Endometrial microvascular endothelial cells (primary cell): ENCODE data around the gene FHOD3. TPM values are rescaled to one million over a fixed set of nuclear protein-coding genes. Genes with fewer than 3 reads are reported as not detected.

Experiments
- in situ Hi-C: cut with HindIII; loops from 2 replicates; pipeline ENCODE4 v1.10.0; 2017; ENCODE audit warnings: low sequenced_read_pairs, low pct_unique_long_range_greater_than_20kb; ENCODE audit errors: inconsistent ontology term
- total RNA-seq: library from RNA; depleted of rRNA; stranded (reverse); fragments of >200 nt; gene quantifications from one replicate; pipeline ENCODE4 v1.2.3, GENCODE V29; 2015; ENCODE audit errors: inconsistent ontology term

The FHOD3 gene
- total RNA-seq, 1 donor from 2014 or later, result 0.93 TPM

DNA sequence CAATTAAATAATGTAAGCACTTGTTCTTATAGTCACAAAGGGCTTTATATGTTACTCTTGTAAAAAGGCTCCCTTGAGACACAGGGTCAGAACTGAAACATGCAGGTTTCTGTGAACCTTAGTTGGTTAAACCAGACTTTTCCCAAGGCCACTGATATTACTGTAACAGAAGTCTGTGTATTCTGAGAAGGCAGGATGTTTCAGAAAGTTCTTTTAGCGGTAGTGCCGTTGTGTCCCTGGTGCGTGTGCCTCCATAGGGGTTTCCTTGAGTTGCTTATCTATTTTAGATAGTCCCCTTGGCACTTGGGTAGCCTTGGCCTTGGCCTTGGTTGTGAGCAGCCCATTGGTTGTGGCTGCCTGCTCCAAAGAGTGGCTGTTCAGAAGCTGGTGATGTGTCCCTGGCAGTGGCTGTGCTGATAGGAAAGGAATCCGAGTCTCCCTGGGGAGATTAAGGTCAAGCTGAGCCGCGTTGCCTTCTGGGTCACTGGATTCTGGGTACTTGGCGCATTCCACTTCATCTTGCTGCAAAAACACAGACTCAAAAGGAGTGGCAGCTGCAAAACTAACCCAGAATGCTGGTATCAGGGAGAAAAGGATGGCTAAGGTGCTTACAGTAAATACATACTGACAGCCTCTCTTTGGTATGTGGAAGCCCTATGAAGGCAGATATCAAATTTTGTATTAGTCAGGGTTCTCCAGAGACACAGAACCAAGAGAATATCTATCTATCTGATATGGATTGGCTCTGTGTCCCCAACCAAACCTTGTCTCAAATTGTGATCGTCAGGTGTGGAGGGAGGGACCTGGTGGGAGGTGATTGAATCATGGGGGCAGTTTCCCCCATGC, 69.7 kb downstream of the FHOD3 start:
- in situ Hi-C loops, result no loop called here

DNA sequence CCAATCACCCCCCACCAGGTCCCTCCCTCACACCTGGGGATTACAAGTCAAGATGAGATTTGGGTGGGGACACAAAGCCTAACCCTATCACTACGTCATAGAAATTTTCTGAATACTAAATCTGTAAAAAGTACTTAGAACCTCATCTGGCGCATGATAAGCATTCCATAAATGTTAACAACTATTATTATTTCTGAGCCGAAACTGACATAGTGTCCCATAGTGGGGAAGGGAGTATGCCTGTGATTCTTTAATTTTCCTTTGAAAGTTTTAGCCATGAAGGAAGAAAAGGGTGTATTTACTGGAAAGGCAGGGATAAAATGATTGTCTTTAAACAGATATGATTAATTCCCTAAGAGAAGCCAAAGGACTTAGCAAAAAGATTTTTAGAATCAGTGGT, 71.4 kb downstream of the FHOD3 start:
- in situ Hi-C loops, result no loop called here

DNA sequence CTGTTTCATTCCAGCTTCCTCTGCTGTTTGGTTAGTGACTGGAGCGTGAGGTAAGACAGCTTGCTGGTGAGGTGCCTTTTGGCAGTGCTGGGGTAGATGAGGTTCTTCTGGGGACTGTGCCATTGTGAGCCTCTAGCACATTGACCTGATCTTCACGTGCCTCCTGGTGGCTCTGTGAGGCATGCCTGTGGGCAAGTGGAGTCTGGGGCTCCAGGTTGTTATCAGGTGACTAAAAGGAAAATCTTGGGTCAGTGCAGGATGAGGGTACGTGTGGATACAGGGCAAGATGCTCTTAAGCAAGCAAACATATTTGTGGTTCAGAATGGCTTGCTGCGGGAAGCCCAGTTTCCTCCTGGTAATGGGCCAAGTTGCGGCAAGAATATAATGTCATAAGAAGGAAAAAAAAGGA, 75.4 kb downstream of the FHOD3 start:
- in situ Hi-C loops, result no loop called here

DNA sequence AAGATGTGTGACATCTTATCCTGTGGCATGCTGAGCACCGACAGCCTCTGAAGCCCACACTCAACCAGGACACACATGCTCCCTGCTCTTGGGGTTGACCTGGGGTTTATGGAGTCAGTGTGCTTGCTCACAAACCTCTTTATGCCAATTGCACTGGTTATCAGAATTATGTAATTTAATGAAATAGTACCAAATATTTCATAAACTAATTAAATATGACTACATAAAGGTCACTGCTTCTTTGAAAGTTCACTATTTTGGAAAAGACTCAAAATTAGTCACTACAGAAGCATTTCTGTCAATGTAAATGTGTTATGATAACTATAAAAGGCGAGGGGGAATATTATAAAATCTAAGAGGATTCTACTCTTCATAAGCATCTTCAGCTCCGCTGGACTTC, 76.7 kb downstream of the FHOD3 start:
- in situ Hi-C loops, result no loop called here

DNA sequence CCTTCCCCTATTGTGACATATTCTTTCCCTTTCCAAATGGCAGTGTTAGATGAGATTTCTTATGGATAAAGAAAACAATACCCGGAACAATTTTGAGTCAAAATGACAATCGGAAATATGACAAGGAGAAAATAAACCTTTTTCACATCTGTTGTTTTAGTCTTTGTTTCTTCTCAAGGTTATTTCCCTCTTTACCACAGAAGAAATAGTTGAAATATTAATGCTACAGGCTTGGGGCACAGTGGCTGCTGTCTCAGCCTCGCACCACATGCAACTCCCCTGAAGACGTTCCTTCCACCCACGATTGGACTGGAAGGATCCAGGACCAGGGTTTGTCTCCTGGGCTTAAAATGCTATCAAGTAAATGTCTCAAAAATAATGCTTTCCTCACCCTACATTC, 77.6 kb downstream of the FHOD3 start:
- in situ Hi-C loops, result no loop called here

DNA sequence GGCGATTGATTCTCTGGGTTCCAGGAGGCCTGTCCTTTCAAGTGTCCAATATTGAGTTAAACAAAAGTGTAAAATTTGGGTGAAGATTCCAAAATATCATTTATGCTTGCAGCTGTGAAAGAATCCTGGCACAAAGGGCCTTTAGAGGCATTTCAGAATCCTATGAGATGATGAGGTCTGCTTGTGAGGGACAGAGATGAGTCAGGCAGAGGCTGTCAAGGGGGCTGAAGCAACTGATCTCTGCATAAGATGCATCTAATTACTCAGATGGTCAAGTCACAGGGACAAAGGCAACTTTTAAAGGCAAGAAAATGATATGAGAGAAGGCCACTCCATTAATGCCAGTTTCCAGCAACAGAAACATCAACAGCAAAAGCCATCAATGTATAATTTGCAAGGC, 78.8 kb downstream of the FHOD3 start:
- in situ Hi-C loops, result no loop called here

DNA sequence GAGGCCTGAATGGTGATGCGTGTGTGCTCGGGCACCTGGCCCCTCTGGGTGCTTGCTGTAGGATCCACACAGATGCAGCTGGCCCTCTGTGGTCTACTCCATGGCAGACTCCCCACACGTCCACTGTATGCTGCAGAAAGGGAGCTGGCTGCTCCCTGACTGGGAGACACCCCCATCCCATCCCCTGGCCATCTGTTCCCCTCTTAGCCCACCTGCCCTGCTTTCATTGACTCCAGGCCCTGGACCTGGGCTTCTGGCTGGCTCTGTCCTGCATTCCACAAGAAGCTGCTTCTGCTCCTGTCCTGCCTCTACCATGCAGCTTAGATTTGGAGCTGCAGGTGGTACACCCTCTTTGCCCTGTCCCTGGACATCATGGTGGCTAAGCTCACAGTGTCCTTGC, 80.1 kb downstream of the FHOD3 start:
- in situ Hi-C loops, result no loop called here

DNA sequence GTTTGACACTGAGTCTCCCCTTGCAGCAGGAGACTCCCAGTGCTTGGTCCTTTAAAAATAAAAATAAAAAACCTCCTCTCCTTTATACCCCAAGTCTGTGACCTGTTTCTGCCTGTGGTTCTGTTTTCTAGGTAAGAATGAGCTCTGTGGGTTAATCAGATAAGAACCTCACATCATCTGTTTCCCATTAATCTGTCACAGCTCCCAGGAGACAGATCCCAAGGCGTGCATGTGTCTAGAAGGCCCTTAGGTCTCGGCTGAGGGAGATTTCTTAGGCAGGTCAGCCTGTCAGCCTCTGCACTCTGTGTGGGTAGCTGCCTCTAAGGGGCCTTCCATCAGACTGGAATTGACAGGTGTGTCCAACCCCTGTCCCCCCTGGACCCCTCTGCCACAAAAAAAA, 80.7 kb downstream of the FHOD3 start:
- in situ Hi-C loops, result no loop called here

DNA sequence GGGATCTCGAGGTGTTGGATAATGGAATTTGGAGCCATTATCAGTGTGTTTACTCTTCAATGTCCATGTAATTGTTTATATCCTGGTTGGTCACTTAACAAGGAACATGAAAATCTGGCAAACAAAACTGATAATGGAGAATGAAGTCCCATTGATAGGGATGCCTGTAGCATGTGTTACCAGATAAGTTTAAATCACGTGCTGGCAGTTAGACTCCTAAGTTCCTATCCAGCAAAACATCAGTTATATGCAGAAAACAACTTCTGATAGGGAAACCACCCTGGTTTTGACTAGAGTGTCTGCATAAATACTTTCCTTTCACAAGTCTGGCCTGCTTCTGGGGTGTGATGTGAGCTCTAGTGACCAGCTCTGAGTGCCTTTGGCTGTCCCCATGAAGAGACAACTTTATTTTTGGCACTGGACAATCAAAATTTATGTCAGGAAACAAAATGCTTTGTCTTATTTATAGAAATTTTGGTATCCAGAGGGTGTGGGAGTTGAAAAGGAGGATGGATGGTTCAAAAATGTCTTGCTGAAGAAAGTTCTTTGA, 82.0 kb downstream of the FHOD3 start:
- in situ Hi-C loops, result no loop called here

DNA sequence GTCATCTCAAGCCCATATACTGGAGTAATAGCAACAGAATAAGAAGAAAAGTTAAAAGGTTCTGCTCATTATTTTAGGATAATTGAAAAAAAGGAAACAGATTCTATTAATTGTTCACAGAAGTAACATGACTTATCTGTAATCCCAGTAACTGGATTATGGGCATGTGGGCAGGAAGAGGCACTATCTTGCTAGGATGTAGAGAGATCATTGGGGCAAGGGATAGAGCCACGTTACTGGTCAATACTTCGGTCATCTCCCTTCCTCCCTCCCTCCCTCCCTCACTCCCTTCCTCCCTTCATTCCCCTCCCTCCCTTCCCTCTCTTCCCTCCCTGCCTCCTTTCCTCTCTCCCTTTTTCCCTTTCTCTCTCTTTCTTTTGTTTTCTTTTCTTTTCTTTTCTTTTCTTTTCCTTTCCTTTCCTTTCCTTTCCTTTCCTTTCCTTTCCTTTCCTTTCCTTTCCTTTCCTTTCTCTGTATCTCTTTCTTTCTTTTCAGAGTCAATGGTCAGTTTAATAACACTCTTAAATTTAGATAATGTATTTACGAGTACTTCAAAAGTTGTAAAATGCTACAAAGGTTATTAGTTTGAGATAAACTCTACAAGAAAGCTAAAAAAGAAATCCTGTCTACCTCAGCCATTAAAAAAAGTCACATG, 82.8 kb downstream of the FHOD3 start:
- in situ Hi-C loops, result no loop called here

DNA sequence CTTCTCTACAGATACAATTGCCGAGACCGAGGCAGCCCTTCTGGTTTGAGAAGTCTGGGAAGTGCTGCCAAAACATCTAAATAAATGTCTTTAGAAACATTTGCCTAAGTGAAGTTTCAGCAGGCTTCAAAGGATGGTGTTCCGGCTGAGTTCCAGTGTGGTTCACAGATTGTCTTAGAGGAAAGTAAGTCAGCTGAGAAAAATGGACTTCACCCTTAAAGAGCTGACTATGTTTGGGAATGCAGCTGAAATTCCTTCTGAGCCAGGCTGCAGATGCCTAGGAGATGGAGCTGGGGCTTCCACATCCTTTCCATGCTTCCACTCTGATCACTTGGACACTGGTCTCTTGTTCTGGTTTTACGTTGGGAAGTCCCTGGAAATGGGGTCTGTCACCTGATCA, 83.6 kb downstream of the FHOD3 start:
- in situ Hi-C loops, result no loop called here

DNA sequence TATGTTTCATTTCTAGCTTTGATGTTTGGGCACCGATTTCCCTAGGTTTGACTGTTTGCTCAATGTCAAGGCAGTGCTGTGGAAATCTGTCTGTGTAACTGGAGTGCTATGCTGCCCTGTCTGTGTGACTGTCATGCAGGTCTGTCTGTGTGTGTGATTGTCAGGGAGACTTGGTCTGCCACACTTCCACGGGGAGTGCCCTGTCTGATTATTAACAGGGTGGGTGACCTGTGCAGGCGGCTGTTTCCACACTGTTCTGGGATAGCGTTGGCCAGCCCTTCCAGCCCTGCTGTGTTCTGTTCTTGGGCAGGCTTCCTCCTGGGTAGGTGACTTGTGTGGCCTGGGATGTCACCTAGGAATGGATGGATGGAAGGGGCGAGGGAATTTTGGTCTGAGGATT, 85.3 kb downstream of the FHOD3 start:
- in situ Hi-C loops, result no loop called here

DNA sequence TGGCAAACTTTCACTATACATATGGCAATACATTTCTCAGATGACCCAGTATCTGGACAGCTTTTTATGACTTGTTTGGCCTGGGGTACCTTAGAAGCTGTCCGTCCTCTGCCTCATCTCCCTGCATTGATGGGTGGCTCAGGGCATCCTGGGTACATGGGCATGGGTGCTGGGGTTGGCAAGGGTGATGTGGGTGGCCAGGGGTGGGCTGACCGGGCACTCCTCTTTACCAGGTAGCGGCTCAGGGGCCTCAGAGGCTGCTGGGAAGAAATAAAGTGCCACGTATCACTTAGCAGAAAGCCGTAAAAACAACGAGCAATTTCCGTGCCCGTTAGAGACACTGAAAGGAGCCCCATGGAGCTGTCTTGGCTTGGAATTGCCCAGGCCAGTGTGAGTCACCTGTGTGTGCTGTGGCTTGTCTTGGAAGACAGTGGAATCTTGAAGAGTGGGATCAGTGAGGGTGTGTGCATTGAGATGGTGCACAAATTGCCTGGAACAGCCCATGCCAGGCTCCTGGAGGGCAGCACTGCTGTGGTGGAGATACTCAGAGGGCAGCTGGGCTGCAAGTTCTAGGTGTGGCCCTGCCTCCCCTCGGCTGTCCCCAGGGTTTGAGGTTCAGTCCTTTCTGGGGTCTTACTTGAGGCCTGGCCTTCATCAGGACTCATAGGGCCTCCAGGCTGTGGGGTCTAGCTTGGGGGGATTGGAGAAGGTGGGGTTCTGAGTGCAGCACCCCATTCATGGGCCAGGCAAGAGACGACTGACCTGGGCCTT, 88.8 kb downstream of the FHOD3 start:
- in situ Hi-C loops, result no loop called here

DNA sequence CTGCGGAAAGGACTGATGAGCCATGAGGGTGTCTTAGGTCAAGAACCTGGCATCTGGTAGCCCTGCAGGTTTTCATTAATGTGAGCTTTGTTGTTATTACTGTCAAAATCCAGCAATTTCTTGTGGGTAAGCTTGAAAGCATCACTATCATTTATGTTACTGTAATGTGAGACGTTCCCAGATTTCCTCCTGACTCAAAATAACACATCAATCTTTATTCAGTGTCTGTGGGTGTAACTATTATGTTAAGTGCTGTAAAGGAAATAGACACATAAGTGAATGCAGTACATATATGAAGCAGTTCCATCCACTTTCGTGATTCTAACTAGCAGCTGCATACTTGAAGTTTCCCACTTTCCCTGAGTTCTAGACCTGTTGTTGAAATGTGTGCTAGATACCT, 89.8 kb downstream of the FHOD3 start:
- in situ Hi-C loops, result no loop called here

DNA sequence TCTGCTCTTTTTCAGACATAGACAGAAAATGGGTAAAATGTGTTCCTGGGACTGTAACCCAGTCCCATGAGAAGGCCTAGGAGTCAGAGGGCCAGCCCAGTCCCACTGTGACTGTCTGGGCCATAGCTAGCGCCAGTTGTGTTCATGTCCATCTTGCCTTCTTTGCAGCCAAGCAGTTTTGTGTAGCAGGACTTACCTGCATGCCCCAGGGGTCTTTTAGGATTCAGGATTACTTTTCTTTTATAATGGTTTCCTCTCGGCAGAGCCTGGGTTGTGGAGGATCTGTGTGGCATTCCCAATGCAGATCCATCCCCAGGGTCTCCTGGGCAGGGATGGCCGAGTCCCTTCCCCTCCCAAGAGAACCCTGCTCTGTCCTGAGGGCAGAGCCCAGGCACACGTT, 90.8 kb downstream of the FHOD3 start:
- in situ Hi-C loops, result no loop called here

DNA sequence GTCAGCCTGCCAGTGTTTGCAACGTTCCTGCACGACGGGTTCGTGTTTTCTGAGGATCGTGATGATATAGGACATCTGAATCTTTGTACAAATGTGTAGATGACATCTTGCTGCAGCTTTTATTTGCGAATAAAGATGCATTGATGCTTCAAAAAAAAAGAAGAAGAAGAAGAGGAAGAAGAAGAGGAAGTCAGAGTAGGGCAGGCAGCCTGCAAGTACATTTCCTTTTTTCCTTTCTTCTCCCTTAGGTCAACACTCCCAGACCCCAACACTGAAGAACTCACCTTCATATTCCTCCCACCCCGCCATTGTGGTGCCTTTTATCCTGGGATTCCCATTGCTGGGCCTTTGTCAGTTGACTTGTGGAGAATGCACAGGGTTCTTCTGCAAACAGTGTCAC, 91.5 kb downstream of the FHOD3 start:
- in situ Hi-C loops, result no loop called here

DNA sequence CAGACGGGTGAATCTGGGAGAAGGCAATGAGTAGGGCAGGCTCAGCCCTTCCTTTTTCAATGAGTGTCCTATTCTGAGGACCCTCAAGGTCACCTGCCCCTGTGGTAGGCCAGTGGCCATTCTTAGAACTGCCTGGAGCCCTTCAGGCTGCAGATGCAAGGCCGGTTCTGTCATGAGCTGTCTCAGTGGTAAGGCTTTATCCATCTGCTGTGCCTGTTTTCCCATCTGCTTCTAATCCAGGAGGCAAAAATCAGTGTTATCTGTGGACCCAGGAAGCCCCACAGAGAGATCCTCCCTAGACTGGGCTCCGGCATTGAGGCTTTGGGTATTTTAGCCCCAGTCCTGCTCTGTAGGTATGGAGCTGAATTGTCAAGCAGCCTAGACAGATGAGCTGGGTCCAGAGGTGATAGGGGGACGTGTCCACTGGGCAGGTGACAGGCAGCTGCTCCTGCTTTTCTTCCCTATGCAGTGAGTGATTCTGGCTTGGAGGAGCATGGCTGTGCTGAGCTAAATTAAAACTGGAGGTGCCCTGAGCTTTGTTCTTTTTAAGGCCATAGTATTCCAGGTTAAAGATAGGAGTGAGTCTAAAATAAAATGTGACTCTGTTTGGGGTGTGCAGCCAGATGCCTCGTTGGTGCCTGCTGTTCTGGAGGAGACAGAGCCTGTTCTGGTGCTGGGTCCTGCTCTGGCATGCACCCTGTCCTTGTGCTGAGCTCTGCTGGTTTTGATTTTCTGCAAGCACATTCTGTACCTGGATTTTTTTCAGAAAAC, 92.5 kb downstream of the FHOD3 start:
- in situ Hi-C loops, result no loop called here

DNA sequence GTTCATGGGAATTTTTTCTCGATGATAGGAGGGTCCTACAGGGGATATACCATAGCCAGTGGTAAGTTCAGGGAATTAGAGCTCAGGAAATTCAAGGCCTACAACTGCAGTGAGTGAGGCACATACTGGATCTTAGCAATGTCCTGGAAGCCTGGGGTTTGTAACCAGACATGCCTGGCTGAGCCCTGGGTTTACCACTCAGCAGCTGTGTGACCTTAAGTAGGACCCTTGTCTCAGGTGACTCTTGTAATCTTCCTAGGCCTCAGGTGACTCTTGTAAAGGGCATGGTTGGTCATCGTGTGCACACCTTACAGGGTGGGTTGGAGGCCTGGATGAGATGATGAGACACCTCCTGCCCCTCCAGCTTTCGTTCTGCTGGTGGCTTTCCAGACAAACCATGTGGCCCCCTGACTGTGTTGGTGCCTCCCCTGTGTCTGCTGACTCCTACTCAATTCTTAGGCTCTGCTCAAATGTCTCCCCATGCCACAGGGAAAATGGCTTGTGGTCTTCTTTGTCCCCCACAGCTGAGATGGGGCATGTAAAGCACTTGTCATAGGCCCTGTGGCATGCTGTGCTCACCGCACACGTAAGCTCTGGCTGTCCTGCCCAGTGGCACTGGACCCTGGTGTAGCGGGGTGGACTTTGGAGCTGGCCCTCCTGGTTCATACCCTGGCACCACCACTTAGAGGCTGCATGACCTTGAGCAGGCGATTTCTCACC, 94.1 kb downstream of the FHOD3 start:
- in situ Hi-C loops, result no loop called here
